Lung (tissue), 12 donors: ENCODE measurements around the gene HS6ST1. TPM values are rescaled to one million over a fixed set of nuclear protein-coding genes. Genes with fewer than 3 reads are reported as not detected.

Experiments used
- ATAC-seq: fragments of 200-7000 bp; cut with Tn5 transposase; one replicate; pipeline ENCODE4 v1.9.1; 2020; ENCODE audit warnings: moderate number of reproducible peaks; ENCODE audit not compliant: insufficient read depth, low FRiP score
- DNase-seq, 3 donors: peaks; one replicate each; pipeline ENCODE4 v3.0.0-alpha.2; 2013 to 2017
- H3K27ac ChIP-seq, 2 donors: one replicate each; pipeline ENCODE4 v1.5.1; 2013; ENCODE audit warnings: mild to moderate bottlenecking in 2 of 2, moderate library complexity in 2 of 2, control low read depth in 1 of 2, inconsistent platforms in 1 of 2, low read depth in 1 of 2, low read length in 1 of 2
- H3K27me3 ChIP-seq, 3 donors: one replicate each; pipeline ENCODE4 v1.5.1; 2013; ENCODE audit warnings: low read length in 2 of 3; ENCODE audit not compliant: control insufficient read depth in 3 of 3, insufficient read depth in 3 of 3
- H3K36me3 ChIP-seq, 4 donors: one replicate each; pipeline ENCODE4 v1.5.1; 2013; ENCODE audit warnings: low read length in 4 of 4, mild to moderate bottlenecking in 1 of 4, moderate library complexity in 1 of 4; ENCODE audit not compliant: control insufficient read depth in 4 of 4, insufficient read depth in 4 of 4
- H3K4me1 ChIP-seq, 5 donors: one replicate each; pipeline ENCODE4 v1.5.1; 2013; ENCODE audit warnings: low read length in 5 of 5, mild to moderate bottlenecking in 2 of 5, moderate library complexity in 1 of 5; ENCODE audit not compliant: control insufficient read depth in 5 of 5, insufficient read depth in 5 of 5
- H3K4me3 ChIP-seq: one replicate; pipeline ENCODE4 v1.5.1; 2013; ENCODE audit warnings: mild to moderate bottlenecking, control low read depth, moderate library complexity
- H3K9ac ChIP-seq, 2 donors: one replicate each; pipeline ENCODE4 v1.5.1; 2013; ENCODE audit warnings: low read length in 2 of 2, control low read depth in 1 of 2; ENCODE audit not compliant: insufficient read depth in 1 of 2
- H3K9me3 ChIP-seq, 4 donors: one replicate each; pipeline ENCODE4 v1.5.1; 2013; ENCODE audit warnings: low read length in 3 of 4, mild to moderate bottlenecking in 1 of 4, moderate library complexity in 1 of 4; ENCODE audit not compliant: control insufficient read depth in 4 of 4, insufficient read depth in 3 of 4
- WGBS, 2 donors: extraction: QIAGEN DNeasy Blood & Tissue Kit; methylation state at CpG; one replicate each; pipeline ENCODE4 v1.1.7; 2013; 5-methylcytosine and 5-hydroxymethylcytosine counted together
- polyA plus RNA-seq, 2 donors: library from polyadenylated mRNA; stranded (reverse); fragments of 200-250 nt; gene quantifications; one replicate each; pipeline ENCODE4 v1.2.1, GENCODE V29; 2013
- total RNA-seq, 2 donors: library from RNA; depleted of rRNA in 1 of 2; stranded (reverse); fragments of >200 nt in 1 of 2; gene quantifications; one replicate each; pipeline ENCODE4 v1.2.1, GENCODE V29; 2014 to 2021
- TF ChIP-seq, protein P1 (sequence below): IDR thresholded peaks from 2 replicates; pipeline ENCODE4 v1.5.1; 2012; ENCODE audit warnings: mild to moderate bottlenecking; ENCODE audit errors: control extremely low read depth, extremely low read depth
- donor health status: control.
- donor health status: control.
- donor health status: Bipolar disorder and iron deficiency.
- donor health status: healthy.
- donor health status: DM: yes; HTN: yes; CAD: no.

HS6ST1 gene
- total and polyA plus RNA-seq, 4 donors, result 15.1 to 37.7 (median 29.1) TPM

DNA sequence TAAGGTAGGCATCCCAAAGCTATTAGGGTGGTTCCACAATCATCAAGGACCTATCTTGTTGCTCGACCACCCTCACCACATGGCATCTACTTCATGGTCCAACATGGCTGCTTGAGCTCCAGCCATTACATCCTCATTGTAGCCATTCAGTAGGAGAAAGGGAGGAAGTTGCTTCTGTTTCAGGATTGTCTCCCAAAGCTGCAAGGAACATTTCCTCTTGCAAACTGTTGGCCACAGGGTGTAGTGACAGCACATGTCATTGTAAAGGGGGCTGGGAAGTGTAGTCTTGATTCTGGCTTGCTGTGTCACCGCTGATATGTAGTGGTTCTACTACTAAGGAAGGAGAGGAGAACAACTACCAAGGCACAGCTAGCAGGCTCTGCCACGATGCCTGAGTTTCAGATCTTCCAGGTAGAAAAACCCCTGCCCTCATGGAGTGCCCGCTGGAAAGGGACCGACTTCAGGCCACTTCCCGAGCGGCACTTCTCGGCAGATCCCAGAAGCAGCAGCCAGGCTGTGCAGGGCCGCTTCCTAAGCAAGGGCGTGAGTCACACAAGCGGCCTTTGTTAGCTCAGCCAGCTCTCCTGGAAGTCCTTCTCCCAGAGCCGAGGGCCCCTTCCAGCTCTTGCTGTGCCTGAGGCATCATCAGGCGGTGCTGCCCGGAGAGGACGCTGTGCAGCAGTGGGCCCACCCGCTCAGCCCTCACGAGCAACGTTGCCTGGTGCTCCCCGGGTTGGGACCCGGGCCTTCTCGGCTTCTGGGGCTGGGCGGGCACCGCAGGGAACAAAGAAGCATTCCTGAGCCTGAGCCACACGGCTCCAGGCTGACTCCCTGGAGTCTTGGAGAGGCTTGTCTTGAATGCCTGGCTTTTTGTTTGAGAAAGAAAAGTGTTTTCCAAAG lies 58.2 kb downstream of the HS6ST1 start:
- peaks cover 0 to 2% (median 0%) of the 10 kb centered on the region in 4 donors for H3K9me3 ChIP-seq
- 61 to 83% methylated on average over 24 of the region's 24 CpGs for WGBS, 2 donors
- DNase-seq (peak; percentile 40 to 62 (median 60)), ATAC-seq (peak; percentile 71)
- H3K27me3 ChIP-seq, result no peaks in the 10 kb centered on the region
- no peak overlapping the region for H3K4me3 ChIP-seq
- TF ChIP-seq, protein P1, sequence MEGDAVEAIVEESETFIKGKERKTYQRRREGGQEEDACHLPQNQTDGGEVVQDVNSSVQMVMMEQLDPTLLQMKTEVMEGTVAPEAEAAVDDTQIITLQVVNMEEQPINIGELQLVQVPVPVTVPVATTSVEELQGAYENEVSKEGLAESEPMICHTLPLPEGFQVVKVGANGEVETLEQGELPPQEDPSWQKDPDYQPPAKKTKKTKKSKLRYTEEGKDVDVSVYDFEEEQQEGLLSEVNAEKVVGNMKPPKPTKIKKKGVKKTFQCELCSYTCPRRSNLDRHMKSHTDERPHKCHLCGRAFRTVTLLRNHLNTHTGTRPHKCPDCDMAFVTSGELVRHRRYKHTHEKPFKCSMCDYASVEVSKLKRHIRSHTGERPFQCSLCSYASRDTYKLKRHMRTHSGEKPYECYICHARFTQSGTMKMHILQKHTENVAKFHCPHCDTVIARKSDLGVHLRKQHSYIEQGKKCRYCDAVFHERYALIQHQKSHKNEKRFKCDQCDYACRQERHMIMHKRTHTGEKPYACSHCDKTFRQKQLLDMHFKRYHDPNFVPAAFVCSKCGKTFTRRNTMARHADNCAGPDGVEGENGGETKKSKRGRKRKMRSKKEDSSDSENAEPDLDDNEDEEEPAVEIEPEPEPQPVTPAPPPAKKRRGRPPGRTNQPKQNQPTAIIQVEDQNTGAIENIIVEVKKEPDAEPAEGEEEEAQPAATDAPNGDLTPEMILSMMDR, result no peak
- H3K27ac ChIP-seq, result no peak overlapping the region
- H3K9ac ChIP-seq, result no peak overlapping the region
- peaks cover 0 to 3% (median 0%) of the 10 kb centered on the region in 5 donors for H3K4me1 ChIP-seq
- peaks cover 0 to 4% (median 0%) of the 10 kb centered on the region in 4 donors for H3K36me3 ChIP-seq

- no peaks in the 10 kb centered on the region for H3K36me3 ChIP-seq
- H3K27ac ChIP-seq, result no peak overlapping the region
- peaks cover 0 to 3% (median 0%) of the 10 kb centered on the region in 5 donors for H3K4me1 ChIP-seq
- H3K27me3 ChIP-seq, result no peaks in the 10 kb centered on the region
- no peak overlapping the region for H3K4me3 ChIP-seq
- ATAC-seq, result no peak
- 97% methylated on average over 5 of the region's 5 CpGs for WGBS, 2 donors
- peaks cover 0 to 2% (median 0%) of the 10 kb centered on the region in 4 donors for H3K9me3 ChIP-seq
- no peak for DNase-seq
- no peak overlapping the region for H3K9ac ChIP-seq
- TF ChIP-seq, protein P1, result no peak
Measured at GRCh38 chr2:128259585-128259984, 59.1 kb downstream of the HS6ST1 start.

DNA sequence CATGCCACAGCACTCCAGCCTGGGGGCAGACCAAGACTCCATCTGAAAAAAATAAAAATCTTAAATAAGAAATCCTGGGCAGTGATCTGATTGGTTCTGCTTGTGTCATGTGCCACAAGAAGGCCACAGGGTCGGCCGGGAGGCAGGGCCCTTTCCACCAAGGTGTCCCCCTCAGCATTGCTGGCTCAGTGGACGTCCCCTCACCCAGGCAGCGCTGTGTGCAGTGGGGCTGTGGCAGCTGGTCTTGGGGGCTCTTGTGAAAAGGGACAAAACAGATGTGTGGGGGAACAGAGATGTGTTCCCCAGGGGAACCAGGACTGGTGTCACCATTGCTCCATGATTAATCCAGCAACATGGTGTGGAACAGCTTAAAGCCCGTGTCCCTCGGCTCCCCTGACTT lies 60.5 kb downstream of the HS6ST1 start:
- Histone ChIP-seq H3K9ac (no peak overlapping the region), H3K4me1 (peaks cover 0 to 3% (median 0%) of the 10 kb centered on the region in 5 donors), H3K27ac (no peak overlapping the region), H3K36me3 (no peaks in the 10 kb centered on the region), H3K4me3 (no peak overlapping the region), H3K9me3 (peaks cover 0 to 2% (median 0%) of the 10 kb centered on the region in 4 donors), H3K27me3 (no peaks in the 10 kb centered on the region)
- TF ChIP-seq, protein P1, result no peak
- no peak for DNase-seq
- ATAC-seq, result no peak
- WGBS, 2 donors, result 83 to 86% methylated on average over 6 of the region's 6 CpGs
